Parathyroid adenoma (tissue), 2 donors: ENCODE measurements around the gene TEDDM1.

ENCODE experiments used
- H2AFZ ChIP-seq: fragments of 300-600 bp; sonication (generic); one replicate; pipeline ENCODE4 v1.7.0; 2017; ENCODE audit warnings: antibody characterized with exemption, mild to moderate bottlenecking
- H3K27ac ChIP-seq: fragments of 300-600 bp; sonication (generic); one replicate; pipeline ENCODE4 v1.7.0; 2017
- H3K27me3 ChIP-seq: fragments of 300-600 bp; sonication (generic); one replicate; pipeline ENCODE4 v1.7.0; 2017; ENCODE audit warnings: low read length; ENCODE audit not compliant: control insufficient read depth, insufficient read depth
- H3K36me3 ChIP-seq: fragments of 300-600 bp; sonication (generic); one replicate; pipeline ENCODE4 v1.7.0; 2017; ENCODE audit warnings: low read length; ENCODE audit not compliant: control insufficient read depth, insufficient read depth
- H3K4me1 ChIP-seq: fragments of 300-600 bp; sonication (generic); one replicate; pipeline ENCODE4 v1.7.0; 2017; ENCODE audit warnings: control low read depth
- H3K4me2 ChIP-seq: fragments of 300-600 bp; sonication (generic); one replicate; pipeline ENCODE4 v1.7.0; 2017; ENCODE audit warnings: low read length
- H3K4me3 ChIP-seq: fragments of 300-600 bp; sonication (generic); one replicate; pipeline ENCODE4 v1.7.0; 2017; ENCODE audit warnings: low read depth, low read length
- H3K79me2 ChIP-seq: fragments of 300-600 bp; sonication (generic); one replicate; pipeline ENCODE4 v1.7.0; 2017; ENCODE audit warnings: control low read depth
- H3K9ac ChIP-seq: fragments of 300-600 bp; sonication (generic); one replicate; pipeline ENCODE4 v1.7.0; 2017; ENCODE audit warnings: mild to moderate bottlenecking
- H3K9me3 ChIP-seq: fragments of 300-600 bp; sonication (generic); one replicate; pipeline ENCODE4 v1.7.0; 2017; ENCODE audit warnings: low read length; ENCODE audit not compliant: control insufficient read depth
- TF ChIP-seq, protein P1 (sequence below): fragments of 300-600 bp; sonication (generic); IDR thresholded peaks from one replicate; pipeline ENCODE4 v1.7.0; 2017; ENCODE audit warnings: antibody characterized with exemption, mild to moderate bottlenecking
- donor health status: primary hyperparathyroidism.

TEDDM1 gene

DNA sequence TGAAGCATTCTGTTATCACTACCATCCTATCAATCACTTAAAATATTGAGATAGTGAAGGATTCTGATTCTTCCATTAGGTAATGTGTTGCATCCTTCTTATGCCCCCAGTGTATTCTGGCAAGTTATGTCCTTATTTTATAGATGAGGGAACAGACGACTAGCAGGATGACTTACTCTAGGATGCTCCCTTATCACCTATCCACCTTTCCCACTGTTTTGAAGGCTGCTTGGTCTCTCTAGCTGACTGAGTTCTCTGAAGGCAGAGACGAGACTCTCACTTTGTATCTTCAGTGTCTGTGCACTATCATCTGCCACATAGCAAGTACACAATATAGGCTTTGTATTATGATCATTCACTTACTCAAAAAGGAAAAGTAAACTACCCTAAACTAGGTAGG, 12.9 kb downstream of the TEDDM1 start:
- H2AFZ ChIP-seq, result no peak overlapping the region
- H3K9ac ChIP-seq, result no peak overlapping the region
- no peaks in the 10 kb centered on the region for H3K79me2 ChIP-seq
- TF ChIP-seq, protein P1, sequence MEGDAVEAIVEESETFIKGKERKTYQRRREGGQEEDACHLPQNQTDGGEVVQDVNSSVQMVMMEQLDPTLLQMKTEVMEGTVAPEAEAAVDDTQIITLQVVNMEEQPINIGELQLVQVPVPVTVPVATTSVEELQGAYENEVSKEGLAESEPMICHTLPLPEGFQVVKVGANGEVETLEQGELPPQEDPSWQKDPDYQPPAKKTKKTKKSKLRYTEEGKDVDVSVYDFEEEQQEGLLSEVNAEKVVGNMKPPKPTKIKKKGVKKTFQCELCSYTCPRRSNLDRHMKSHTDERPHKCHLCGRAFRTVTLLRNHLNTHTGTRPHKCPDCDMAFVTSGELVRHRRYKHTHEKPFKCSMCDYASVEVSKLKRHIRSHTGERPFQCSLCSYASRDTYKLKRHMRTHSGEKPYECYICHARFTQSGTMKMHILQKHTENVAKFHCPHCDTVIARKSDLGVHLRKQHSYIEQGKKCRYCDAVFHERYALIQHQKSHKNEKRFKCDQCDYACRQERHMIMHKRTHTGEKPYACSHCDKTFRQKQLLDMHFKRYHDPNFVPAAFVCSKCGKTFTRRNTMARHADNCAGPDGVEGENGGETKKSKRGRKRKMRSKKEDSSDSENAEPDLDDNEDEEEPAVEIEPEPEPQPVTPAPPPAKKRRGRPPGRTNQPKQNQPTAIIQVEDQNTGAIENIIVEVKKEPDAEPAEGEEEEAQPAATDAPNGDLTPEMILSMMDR, result no peak
- no peak overlapping the region for H3K4me2 ChIP-seq
- H3K4me1 ChIP-seq, result no peaks in the 10 kb centered on the region
- no peaks in the 10 kb centered on the region for H3K9me3 ChIP-seq
- H3K4me3 ChIP-seq, result no peak overlapping the region
- no peak overlapping the region for H3K27ac ChIP-seq
- H3K27me3 ChIP-seq, result no peaks in the 10 kb centered on the region
- no peaks in the 10 kb centered on the region for H3K36me3 ChIP-seq

DNA sequence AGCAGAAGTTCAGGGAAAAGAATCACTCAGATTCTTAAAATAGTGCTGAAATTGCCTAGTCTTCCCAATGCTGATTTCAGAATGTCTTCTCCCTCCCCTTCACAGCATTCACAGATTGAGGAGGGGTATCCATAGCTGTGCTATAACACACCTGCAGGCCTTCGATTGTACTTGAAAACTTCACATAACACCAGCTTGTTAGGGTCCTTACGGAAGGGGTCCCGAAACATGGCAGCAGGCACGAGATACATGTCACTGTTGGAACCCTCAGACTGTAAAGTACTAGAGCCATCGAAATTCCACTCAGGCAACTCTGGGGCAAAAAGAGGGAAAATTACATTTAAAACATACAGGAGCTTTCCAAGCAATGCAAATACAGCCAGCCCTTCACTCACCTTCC, 13.5 kb downstream of the TEDDM1 start:
- no peaks in the 10 kb centered on the region for H3K27me3 ChIP-seq
- H2AFZ ChIP-seq, result no peak overlapping the region
- no peak overlapping the region for H3K4me2 ChIP-seq
- no peaks in the 10 kb centered on the region for H3K4me1 ChIP-seq
- no peaks in the 10 kb centered on the region for H3K36me3 ChIP-seq
- no peak overlapping the region for H3K4me3 ChIP-seq
- no peaks in the 10 kb centered on the region for H3K9me3 ChIP-seq
- no peak overlapping the region for H3K27ac ChIP-seq
- TF ChIP-seq, protein P1, result no peak
- no peaks in the 10 kb centered on the region for H3K79me2 ChIP-seq
- no peak overlapping the region for H3K9ac ChIP-seq

GRCh38 chr1:182385885-182386853, 14.3 kb downstream of the TEDDM1 start:
- H3K27me3 ChIP-seq, result no peaks in the 10 kb centered on the region
- no peak overlapping the region for H3K4me3 ChIP-seq
- no peak overlapping the region for H3K9ac ChIP-seq
- H2AFZ ChIP-seq, result no peak overlapping the region
- TF ChIP-seq, protein P1, result no peak
- H3K4me1 ChIP-seq, result no peaks in the 10 kb centered on the region
- no peak overlapping the region for H3K27ac ChIP-seq
- no peaks in the 10 kb centered on the region for H3K9me3 ChIP-seq
- H3K4me2 ChIP-seq, result no peak overlapping the region
- no peaks in the 10 kb centered on the region for H3K36me3 ChIP-seq
- H3K79me2 ChIP-seq, result no peaks in the 10 kb centered on the region

- H3K79me2 ChIP-seq, result no peaks in the 10 kb centered on the region
- no peak overlapping the region for H3K4me2 ChIP-seq
- TF ChIP-seq, protein P1, result no peak
- H3K27ac ChIP-seq, result no peak overlapping the region
- H3K27me3 ChIP-seq, result no peaks in the 10 kb centered on the region
- H3K4me1 ChIP-seq, result no peaks in the 10 kb centered on the region
- no peak overlapping the region for H2AFZ ChIP-seq
- no peak overlapping the region for H3K4me3 ChIP-seq
- H3K36me3 ChIP-seq, result no peaks in the 10 kb centered on the region
- H3K9me3 ChIP-seq, result no peaks in the 10 kb centered on the region
- no peak overlapping the region for H3K9ac ChIP-seq
Observed at GRCh38 chr1:182384387-182384960, 16.0 kb downstream of the TEDDM1 start.
